Activated naive CD8-positive, alpha-beta T cell treated with anti-CD3 and anti-CD28 coated beads for 36 hours (primary cell): Measurements from ENCODE around the gene EFCAB14. TPM values are rescaled to one million over a fixed set of nuclear protein-coding genes. Genes with fewer than 3 reads are reported as not detected.
"Not testable (repeated sequence)": the region's sequence is repeated elsewhere in the genome, so short reads cannot be mapped to it uniquely, and the experiment has no call there.

Experiments
- DNase-seq: peaks from one replicate; pipeline ENCODE4 v3.0.0; 2021
- H3K27ac Mint-ChIP-seq: one replicate; pipeline ENCODE4 v1.8.0; 2022; ENCODE audit warnings: mild to moderate bottlenecking, moderate library complexity, mixed read lengths
- H3K27me3 Mint-ChIP-seq: one replicate; pipeline ENCODE4 v1.8.0; 2022; ENCODE audit warnings: mild to moderate bottlenecking, mixed read lengths
- H3K36me3 Mint-ChIP-seq: one replicate; pipeline ENCODE4 v1.8.0; 2021; ENCODE audit warnings: mild to moderate bottlenecking, mixed read lengths
- H3K4me1 Mint-ChIP-seq: one replicate; pipeline ENCODE4 v1.8.0; 2021; ENCODE audit warnings: mixed read lengths
- H3K4me3 Mint-ChIP-seq: one replicate; pipeline ENCODE4 v1.8.0; 2022; ENCODE audit warnings: mild to moderate bottlenecking, moderate library complexity, mixed read lengths
- H3K9me3 Mint-ChIP-seq: one replicate; pipeline ENCODE4 v1.8.0; 2022; ENCODE audit warnings: mixed read lengths
- total RNA-seq, 2 experiments: library from RNA; stranded (reverse); gene quantifications; one replicate each; pipeline ENCODE4 v1.2.3, GENCODE V29; 2021

Gene EFCAB14
- total RNA-seq, 2 experiments from 2014 or later = 38.3 to 42.5 TPM

DNA sequence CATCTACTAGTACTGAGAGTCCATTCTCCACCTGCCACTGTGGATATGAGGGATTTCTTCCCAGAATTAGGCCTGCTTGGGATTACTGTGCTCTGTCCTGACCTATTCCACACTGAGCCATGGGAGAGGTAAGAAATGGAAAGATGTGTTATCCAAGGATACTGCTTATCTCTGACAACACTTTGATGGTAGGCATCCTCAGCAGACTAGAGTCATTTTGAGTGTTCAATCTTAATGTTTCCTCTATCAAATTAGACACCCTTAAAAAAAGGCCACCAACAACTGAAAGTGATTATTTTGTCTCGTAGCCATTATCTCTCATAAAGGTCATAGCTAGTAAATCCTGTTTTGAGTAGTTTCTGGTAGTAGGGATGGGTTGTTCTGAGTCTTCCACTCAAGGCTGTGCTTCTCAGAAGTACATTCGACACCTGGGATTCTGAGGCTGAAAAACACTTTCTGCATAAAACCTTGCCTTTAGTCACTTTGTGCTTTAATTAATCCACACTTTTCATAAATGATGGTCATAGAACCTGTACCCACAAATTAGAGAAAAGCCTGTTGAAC, 59.5 kb downstream of the EFCAB14 start:
- peak overlapping the region; percentile 19 for H3K27ac Mint-ChIP-seq
- peaks cover 4% of the 10 kb centered on the region for H3K9me3 Mint-ChIP-seq
- peaks cover 21% of the 10 kb centered on the region for H3K4me1 Mint-ChIP-seq
- H3K36me3 Mint-ChIP-seq = peaks cover 28% of the 10 kb centered on the region
- H3K27me3 Mint-ChIP-seq = no peaks in the 10 kb centered on the region
- no peak overlapping the region for H3K4me3 Mint-ChIP-seq
- no peak for DNase-seq

DNA sequence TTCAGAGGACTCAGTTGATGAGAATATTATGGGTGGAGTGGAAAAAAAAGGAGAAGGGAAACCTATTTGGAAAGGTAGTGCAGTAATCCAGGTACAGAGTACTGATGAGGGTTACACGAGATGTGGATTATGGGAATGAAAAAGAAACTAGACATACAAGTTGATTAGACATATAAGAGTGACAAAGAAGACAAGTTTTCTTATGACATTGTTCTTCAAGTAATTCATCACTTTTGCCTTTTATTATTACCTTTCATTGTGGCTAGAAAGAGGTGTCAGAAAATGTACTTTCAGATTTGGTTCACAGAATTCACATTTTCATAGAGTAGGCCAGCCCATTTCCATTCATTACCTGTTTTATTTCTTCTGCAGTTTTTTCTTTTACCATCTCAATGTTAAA, 61.1 kb downstream of the EFCAB14 start:
- DNase-seq = no peak
- Mint-ChIP-seq H3K4me1 (peaks cover 28% of the 10 kb centered on the region), H3K36me3 (peaks cover 19% of the 10 kb centered on the region), H3K9me3 (peaks cover 4% of the 10 kb centered on the region), H3K27ac (peak overlapping the region; percentile 26), H3K27me3 (no peaks in the 10 kb centered on the region), H3K4me3 (no peak overlapping the region)

DNA sequence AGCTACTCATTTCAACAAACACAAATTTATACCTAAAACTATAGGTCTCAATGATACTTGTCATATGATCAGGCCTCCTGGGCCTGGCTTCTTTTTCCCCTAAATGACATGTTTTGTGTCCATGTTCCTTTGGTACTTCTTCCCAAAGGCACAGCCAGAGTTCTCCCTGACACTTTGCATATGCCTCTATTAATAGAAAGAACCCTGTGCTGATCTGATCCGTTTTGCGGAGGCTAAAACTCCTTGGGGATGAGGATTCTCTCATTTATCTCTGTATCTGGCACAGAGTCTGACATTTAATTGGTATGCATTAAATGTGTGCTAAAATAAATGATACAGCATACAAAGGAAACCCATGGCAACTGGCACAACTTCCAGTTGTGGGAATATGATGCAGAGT, 62.3 kb downstream of the EFCAB14 start:
- H3K27me3 Mint-ChIP-seq = no peaks in the 10 kb centered on the region
- no peak for DNase-seq
- no peak overlapping the region for H3K27ac Mint-ChIP-seq
- H3K4me1 Mint-ChIP-seq = peaks cover 28% of the 10 kb centered on the region
- peaks cover 4% of the 10 kb centered on the region for H3K9me3 Mint-ChIP-seq
- H3K36me3 Mint-ChIP-seq = peaks cover 28% of the 10 kb centered on the region
- H3K4me3 Mint-ChIP-seq = no peak overlapping the region

DNA sequence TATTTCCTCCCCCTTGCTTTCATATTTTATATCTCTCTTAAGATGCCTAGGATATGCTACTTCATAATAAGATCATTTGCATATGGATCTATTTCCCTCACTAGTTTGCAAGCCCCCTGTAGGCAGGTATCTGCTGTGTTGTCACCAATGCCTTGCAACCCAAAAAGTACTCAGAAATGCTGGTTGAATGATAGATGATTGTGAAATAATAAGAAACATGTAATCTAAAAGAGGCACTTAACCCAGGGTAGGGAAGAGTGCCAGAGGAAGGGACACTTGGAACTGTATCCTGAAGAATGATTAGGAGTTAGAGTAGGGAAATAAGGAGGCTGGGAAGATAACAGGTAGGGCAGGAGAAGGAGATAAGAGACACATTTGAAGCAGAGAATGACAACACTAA, 63.1 kb downstream of the EFCAB14 start:
- no peaks in the 10 kb centered on the region for H3K27me3 Mint-ChIP-seq
- H3K36me3 Mint-ChIP-seq = peaks cover 30% of the 10 kb centered on the region
- peaks cover 4% of the 10 kb centered on the region for H3K9me3 Mint-ChIP-seq
- H3K27ac Mint-ChIP-seq = no peak overlapping the region
- H3K4me1 Mint-ChIP-seq = peaks cover 28% of the 10 kb centered on the region
- no peak overlapping the region for H3K4me3 Mint-ChIP-seq
- no peak for DNase-seq

DNA sequence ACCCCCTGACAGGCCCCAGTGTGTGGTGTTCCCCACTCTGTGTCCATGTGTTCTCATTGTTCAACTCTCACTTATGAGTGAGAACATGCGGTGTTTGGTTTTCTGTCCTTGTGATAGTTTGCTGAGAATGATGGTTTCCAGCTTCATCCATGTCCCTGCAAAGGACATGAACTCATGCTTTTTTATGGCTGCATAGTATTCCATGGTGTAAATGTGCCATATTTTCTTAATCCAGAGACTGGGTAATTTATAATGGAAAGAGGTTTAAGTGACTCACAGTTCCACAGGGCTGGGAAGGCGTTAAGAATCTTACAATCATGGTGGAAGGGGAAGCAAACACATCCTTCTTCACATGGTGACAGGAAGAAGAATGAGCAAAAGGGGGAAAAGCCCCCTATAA, 64.2 kb downstream of the EFCAB14 start:
- not testable (repeated sequence) for DNase-seq, H3K27ac Mint-ChIP-seq, H3K4me3 Mint-ChIP-seq, H3K27me3 Mint-ChIP-seq, H3K9me3 Mint-ChIP-seq
- Mint-ChIP-seq H3K36me3 (peaks cover 40% of the 10 kb centered on the region), H3K4me1 (peaks cover 19% of the 10 kb centered on the region)

DNA sequence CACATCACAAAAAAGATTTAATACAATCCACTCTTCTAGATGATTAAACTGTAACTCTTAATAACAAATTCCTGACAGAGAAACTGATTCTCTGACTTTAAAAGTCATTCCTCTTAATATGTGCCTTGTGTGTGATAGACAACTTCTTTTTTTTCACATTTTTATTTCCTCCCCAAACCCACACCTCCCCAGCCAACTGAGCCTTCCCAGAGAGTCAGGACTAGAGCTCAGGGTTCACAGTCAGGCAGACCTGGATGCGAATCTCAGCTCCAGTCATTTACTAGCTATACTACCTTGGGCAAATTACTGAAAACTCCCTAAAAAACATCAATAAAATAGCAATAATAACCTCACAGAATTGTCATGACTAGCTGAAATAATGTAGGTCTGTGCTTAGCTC, 64.9 kb downstream of the EFCAB14 start:
- H3K4me1 Mint-ChIP-seq = peaks cover 15% of the 10 kb centered on the region
- H3K36me3 Mint-ChIP-seq = peaks cover 46% of the 10 kb centered on the region
- H3K27ac Mint-ChIP-seq = no peak overlapping the region
- no peak overlapping the region for H3K4me3 Mint-ChIP-seq
- no peaks in the 10 kb centered on the region for H3K27me3 Mint-ChIP-seq
- peaks cover 8% of the 10 kb centered on the region for H3K9me3 Mint-ChIP-seq
- no peak for DNase-seq

DNA sequence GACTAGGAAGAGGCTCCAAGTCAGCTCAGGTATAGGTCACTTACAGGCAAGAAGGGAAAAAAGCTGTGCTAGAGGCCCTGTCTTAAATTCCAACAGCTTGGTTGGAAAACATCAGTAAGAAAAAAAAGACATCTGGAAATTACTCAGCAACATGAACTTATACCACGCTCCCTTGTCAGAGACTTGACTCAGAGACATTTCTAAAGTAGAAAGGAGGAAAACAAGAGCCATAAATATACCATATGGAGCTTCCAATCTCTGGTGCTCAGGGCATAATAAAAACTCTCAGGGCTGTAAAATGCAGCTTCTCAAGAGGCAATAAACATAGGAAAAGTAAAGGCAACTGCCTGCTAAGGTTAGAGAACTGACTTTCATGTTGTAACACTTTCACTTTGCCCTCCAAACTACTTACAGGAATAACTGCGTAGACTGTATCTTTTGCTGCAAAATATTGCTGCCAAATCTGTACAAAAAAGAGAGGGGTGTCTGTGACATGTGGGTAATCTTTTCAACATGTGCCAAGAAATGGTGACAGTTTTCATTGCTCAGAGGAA, 65.4 kb downstream of the EFCAB14 start:
- Mint-ChIP-seq H3K27me3 (no peaks in the 10 kb centered on the region), H3K9me3 (peaks cover 8% of the 10 kb centered on the region), H3K4me3 (no peak overlapping the region), H3K27ac (no peak overlapping the region), H3K36me3 (peaks cover 50% of the 10 kb centered on the region), H3K4me1 (peaks cover 15% of the 10 kb centered on the region)
- DNase-seq = no peak

DNA sequence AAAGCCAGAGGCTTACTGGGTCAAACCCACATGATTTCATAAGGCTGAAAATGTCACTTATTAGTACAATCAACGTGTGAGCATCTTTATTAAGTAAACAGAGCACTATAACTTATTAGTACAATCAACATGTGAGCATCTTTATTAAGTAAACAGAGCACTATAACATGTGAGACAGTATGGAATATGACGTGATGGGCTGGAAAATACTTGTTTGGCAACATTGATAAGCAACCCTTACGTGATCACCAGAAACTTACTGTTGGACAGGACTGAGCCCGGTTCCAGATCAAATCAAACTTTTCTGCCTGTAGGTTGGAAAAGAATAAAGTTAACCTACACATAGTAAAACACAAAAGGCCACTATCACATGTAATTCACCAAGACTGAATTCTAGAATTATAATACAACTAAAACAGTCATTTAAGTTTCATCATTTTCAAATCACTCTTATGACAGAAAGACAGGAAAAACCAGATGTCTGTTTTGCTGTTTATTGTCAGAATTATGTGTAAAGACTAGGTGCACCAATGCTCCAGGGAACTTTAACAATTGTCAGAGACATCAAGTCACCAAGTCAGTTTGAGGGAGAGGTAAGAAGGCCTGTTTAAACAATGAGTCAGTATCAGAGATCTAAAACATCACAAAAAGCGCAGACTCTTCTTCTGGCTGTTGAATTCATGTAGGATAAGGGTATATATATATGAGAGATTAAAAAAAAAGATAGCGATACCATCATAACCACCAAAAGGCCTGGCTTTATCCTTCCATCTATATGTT, 66.4 kb downstream of the EFCAB14 start:
- Mint-ChIP-seq H3K9me3 (peaks cover 8% of the 10 kb centered on the region), H3K4me3 (no peak overlapping the region), H3K36me3 (peaks cover 51% of the 10 kb centered on the region), H3K27ac (no peak overlapping the region), H3K4me1 (peaks cover 7% of the 10 kb centered on the region), H3K27me3 (no peaks in the 10 kb centered on the region)
- DNase-seq = no peak

DNA sequence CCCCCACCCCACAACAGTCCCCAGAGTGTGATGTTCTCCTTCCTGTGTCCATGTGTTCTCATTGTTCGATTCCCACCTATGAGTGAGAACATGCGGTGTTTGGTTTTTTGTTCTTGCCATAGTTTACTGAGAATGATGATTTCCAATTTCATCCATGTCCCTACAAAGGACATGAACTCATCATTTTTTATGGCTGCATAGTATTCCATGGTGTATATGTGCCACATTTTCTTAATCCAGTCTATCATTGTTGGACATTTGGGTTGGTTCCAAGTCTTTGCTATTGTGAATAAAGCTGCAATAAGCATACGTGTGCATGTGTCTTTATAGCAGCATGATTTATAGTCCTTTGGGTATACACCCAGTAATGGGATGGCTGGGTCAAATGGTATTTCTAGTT, 67.8 kb downstream of the EFCAB14 start:
- not testable (repeated sequence) for H3K9me3 Mint-ChIP-seq, H3K4me3 Mint-ChIP-seq, DNase-seq, H3K4me1 Mint-ChIP-seq, H3K27me3 Mint-ChIP-seq, H3K27ac Mint-ChIP-seq
- peaks cover 57% of the 10 kb centered on the region for H3K36me3 Mint-ChIP-seq

DNA sequence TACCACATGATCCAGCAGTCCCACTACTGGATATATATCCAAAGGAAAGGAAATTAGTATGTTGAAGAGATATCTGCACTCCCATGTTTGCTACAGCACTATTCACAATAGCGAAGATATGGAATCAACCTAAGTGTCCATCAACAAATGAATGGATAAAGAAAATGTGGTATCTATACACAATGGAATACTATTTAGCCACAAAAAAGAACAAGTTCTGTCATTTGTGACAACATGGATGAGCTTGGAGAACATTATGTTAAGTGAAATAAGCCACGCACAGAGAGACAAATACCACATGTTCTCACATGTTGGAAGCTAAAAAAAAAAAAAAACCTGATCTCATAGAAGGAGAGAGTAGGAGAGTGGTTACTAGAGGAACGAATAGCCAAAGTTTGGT, 68.4 kb downstream of the EFCAB14 start:
- H3K27me3 Mint-ChIP-seq = no peaks in the 10 kb centered on the region
- H3K9me3 Mint-ChIP-seq = peaks cover 8% of the 10 kb centered on the region
- peaks cover 50% of the 10 kb centered on the region for H3K36me3 Mint-ChIP-seq
- no peak for DNase-seq
- H3K4me3 Mint-ChIP-seq = no peak overlapping the region
- H3K4me1 Mint-ChIP-seq = peaks cover 7% of the 10 kb centered on the region
- no peak overlapping the region for H3K27ac Mint-ChIP-seq

DNA sequence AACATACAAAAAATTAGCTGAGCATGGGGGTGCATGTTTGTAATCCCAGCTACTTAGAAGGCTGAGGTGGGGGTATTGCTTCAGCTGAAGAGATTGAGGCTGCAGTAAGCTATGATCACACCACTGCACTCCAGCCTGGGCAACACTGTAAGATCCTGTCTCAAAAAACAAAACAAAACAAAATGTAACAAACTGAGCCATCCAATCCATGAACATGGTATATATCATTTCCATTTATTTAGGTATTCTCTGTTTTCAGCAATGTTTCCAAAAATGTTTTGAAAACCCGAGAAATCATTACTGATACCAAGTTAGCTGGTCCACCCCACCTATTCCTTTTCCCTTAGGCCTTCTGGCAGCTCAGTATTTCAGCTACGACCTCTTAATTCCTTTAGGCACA, 69.2 kb downstream of the EFCAB14 start:
- H3K36me3 Mint-ChIP-seq = peaks cover 45% of the 10 kb centered on the region
- H3K4me3 Mint-ChIP-seq = no peak overlapping the region
- H3K27me3 Mint-ChIP-seq = no peaks in the 10 kb centered on the region
- peaks cover 7% of the 10 kb centered on the region for H3K4me1 Mint-ChIP-seq
- no peak for DNase-seq
- no peak overlapping the region for H3K27ac Mint-ChIP-seq
- peaks cover 6% of the 10 kb centered on the region for H3K9me3 Mint-ChIP-seq

DNA sequence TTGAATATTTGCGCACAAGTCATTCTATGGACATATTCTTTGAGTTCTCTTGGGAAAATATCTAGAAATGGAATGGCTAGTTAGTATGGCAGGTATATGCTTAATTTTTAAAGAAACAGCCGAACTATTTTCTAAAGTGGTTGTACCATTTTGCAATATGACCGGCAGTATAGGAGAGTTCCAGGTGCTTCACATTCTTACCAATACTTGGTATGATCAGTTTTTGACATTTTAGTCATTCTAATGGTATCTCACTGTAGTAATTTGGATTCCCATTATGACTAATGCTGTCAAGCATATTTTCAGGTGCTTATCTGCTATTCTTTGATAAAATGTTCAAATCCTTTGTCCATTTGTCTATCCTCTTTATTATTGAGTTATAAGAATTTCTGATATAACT, 71.3 kb downstream of the EFCAB14 start:
- DNase-seq = no peak
- Mint-ChIP-seq H3K4me1 (no peaks in the 10 kb centered on the region), H3K9me3 (peaks cover 4% of the 10 kb centered on the region), H3K4me3 (no peak overlapping the region), H3K27ac (no peak overlapping the region), H3K36me3 (peaks cover 39% of the 10 kb centered on the region), H3K27me3 (no peaks in the 10 kb centered on the region)

DNA sequence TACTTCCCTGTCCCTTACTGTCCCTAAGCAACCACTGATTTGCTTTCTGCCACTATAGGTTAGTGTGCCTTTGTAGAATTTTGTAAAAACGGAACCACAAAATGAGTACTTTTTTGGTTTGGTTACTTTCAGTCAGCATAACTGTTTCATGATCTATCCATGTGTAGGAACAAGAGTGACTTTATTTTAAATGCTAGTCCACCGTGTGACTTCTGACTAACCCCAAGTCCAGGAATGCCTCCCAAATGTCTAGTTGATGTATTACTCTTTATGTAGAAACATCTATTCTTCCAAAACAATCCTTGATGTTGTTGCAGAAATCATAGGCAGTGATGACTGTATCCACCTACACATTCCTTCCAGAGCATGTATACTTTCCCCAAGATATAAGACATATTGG, 72.1 kb downstream of the EFCAB14 start:
- H3K36me3 Mint-ChIP-seq = peaks cover 35% of the 10 kb centered on the region
- H3K4me3 Mint-ChIP-seq = no peak overlapping the region
- DNase-seq = no peak
- peaks cover 4% of the 10 kb centered on the region for H3K9me3 Mint-ChIP-seq
- no peaks in the 10 kb centered on the region for H3K4me1 Mint-ChIP-seq
- H3K27ac Mint-ChIP-seq = no peak overlapping the region
- H3K27me3 Mint-ChIP-seq = no peaks in the 10 kb centered on the region

DNA sequence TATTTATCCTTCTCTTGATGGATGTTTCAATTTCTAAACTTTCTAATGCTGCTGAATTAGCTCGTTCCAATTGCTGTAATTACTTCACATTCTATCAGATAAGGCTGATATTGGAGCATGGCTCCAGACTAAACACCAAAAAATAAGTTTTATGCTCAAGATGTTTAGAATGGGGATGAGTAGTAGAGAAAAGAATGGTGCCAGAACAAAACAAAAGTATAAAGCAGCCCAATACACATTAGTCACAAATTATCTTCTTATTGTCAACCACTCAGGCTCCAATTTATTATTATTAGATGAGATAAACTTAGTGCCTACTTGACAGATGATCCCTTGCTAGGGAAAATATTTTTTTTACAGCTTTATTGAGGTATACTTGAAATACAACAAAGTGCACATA, 72.6 kb downstream of the EFCAB14 start:
- Mint-ChIP-seq H3K27me3 (no peaks in the 10 kb centered on the region), H3K4me3 (no peak overlapping the region), H3K36me3 (peaks cover 32% of the 10 kb centered on the region), H3K9me3 (peaks cover 4% of the 10 kb centered on the region), H3K27ac (no peak overlapping the region), H3K4me1 (no peaks in the 10 kb centered on the region)
- no peak for DNase-seq

DNA sequence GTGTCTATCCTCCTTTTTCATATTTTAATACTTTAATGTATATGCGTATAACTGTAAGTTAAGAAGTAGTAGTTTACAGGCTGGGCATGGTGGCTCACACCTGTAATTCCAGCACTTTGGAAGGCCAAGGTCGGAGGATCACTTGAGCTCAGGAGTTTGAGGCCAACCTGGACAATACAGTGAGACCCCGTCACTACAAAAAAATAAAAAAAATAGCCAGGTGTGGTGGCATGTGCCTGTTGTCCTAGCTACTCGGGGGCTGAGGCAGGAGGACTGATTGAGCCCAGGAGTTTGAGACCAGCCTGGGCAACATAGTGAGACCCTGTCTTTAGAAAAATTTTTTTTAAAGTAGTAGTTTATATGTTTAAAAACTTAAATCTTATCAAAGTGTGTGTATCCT, 73.1 kb downstream of the EFCAB14 start:
- DNase-seq = no peak
- no peak overlapping the region for H3K4me3 Mint-ChIP-seq
- H3K27ac Mint-ChIP-seq = no peak overlapping the region
- no peaks in the 10 kb centered on the region for H3K4me1 Mint-ChIP-seq
- H3K36me3 Mint-ChIP-seq = peaks cover 32% of the 10 kb centered on the region
- H3K9me3 Mint-ChIP-seq = peaks cover 4% of the 10 kb centered on the region
- H3K27me3 Mint-ChIP-seq = no peaks in the 10 kb centered on the region

DNA sequence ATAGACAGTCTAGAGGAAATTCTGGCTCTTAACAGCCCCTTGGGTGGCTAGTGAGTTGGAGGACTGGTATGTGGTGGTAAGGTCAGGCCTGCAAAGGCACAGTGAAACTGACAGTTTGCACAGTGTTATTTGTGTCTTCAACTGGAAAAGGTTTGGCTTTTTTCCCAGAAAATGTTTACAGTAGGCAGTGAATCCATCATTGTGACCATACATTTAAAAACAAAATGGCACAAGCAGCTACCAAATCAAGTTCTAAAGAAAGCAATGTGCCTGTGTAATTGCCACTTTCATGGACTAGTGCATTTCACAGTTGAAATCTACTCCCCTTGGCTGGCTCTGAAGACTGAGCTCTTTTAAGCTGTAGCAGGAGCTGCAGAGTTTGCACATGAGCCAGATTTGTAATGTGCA, 75.5 kb downstream of the EFCAB14 start:
- Mint-ChIP-seq H3K4me1 (no peaks in the 10 kb centered on the region), H3K27ac (no peak overlapping the region), H3K4me3 (no peak overlapping the region), H3K27me3 (no peaks in the 10 kb centered on the region), H3K9me3 (no peaks in the 10 kb centered on the region), H3K36me3 (peaks cover 14% of the 10 kb centered on the region)
- DNase-seq = no peak
